ENCODE results near the gene RRP1.

RRP1 gene

GRCh38 chr21:43759651-43760050 is 29.7 kb upstream of the RRP1 start:
- no peak for DNase-seq

- no peak for DNase-seq
Observed at GRCh38 chr21:43760391-43760958, 28.9 kb upstream of the RRP1 start.

- no peak for DNase-seq
Observed at GRCh38 chr21:43761886-43762285, 27.5 kb upstream of the RRP1 start.

GRCh38 chr21:43762303-43763128 is 26.9 kb upstream of the RRP1 start:
- no peak for DNase-seq

- DNase-seq, result no peak
Observed at GRCh38 chr21:43763901-43764523, 25.4 kb upstream of the RRP1 start.

- DNase-seq, result no peak
Observed at GRCh38 chr21:43764576-43765495, 24.5 kb upstream of the RRP1 start.

- DNase-seq, result no peak
Observed at GRCh38 chr21:43766734-43767497, 22.5 kb upstream of the RRP1 start.

GRCh38 chr21:43767498-43767983 is 21.8 kb upstream of the RRP1 start:
- no peak for DNase-seq

GRCh38 chr21:43767984-43768867 is 21.2 kb upstream of the RRP1 start:
- peak; percentile 55 for DNase-seq

GRCh38 chr21:43768868-43769167 is 20.6 kb upstream of the RRP1 start:
- DNase-seq, result no peak

GRCh38 chr21:43769325-43769958 is 19.9 kb upstream of the RRP1 start:
- DNase-seq, result no peak

GRCh38 chr21:43770066-43770655 is 19.2 kb upstream of the RRP1 start:
- DNase-seq, result no peak

- no peak for DNase-seq
Observed at GRCh38 chr21:43771199-43771675, 18.1 kb upstream of the RRP1 start.

- DNase-seq, result no peak
Observed at GRCh38 chr21:43771698-43772424, 17.5 kb upstream of the RRP1 start.

- no peak for DNase-seq
Observed at GRCh38 chr21:43772425-43772821, 17.0 kb upstream of the RRP1 start.

- no peak for DNase-seq
Observed at GRCh38 chr21:43774163-43774562, 15.2 kb upstream of the RRP1 start.

GRCh38 chr21:43775190-43775589 is 14.2 kb upstream of the RRP1 start:
- DNase-seq, result no peak

GRCh38 chr21:43775795-43776430 is 13.5 kb upstream of the RRP1 start, which contains the start of gene CSTB:
TSS of gene CSTB (minus strand) at chr21:43776308. CDS start at chr21:43776269, 39 bp downstream.
- peak; percentile 93 for DNase-seq

- DNase-seq, result no peak
Observed at GRCh38 chr21:43777953-43778352, 11.4 kb upstream of the RRP1 start.

All from eye (tissue), 1 donor.